GM18511 (cell line): ENCODE data around the gene DLST.

ENCODE experiments used
- ATAC-seq: cut with Tn5 transposase; IDR thresholded peaks from one replicate; pipeline ENCODE4 v1.9.1; 2021; ENCODE audit warnings: mild to moderate bottlenecking, moderate library complexity; ENCODE audit not compliant: unreplicated experiment

Gene DLST

DNA sequence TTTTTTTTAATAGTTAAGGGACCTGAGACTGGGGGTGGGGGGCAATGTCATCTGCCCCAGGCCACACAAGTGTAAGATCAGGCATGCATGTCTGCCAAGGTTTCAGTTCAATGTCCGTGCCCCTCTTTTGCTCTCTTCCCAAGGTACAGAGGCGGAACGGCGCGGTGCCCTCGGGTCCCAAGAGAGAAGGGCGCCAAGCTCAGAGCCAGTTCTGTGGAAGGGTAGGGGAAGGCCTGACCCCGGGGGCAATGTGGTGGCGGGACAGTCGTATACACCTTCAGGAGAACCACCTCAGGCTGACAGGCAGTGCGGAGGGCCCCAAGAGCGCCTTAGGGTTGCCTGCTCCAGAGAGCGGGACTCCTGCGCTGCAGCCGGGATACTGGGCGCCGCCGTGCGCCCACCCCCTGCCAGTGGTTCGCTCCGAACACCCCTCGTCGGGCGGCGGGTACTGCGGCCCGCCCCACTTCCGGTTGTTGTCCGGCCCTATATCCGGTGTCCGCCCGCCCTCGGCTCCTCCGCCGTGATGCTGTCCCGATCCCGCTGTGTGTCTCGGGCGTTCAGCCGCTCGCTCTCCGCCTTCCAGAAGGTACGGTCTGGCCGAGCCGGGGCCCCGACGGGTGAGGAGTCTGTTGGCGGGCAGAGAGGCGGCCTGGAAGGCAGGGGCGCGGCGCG lies at the start of gene DLST:
Gene DLST (plus strand): TSS at position 486 of the 672 bp plus-strand sequence. CDS start 38 bp downstream, at position 524.
- peak; percentile 97 for ATAC-seq

DNA sequence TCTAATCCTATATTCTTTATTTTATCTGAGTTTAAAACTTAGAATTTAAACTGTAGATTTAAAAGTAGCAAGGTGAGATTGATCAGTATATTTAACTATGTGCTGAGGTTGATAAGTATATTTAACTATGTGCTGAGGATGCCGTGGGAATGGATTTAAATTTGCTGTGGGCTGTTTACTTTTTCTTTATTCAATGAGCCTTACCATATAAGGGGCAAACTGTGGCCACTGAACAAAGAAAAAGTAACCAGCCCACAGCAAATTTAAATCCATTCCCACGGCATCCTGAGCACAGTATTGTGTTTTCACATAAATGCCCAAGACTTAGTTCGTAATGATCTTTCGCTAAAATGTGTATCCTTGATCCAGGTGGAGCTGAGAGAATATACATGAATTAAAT lies 48.9 kb upstream of the DLST start:
- ATAC-seq: no peak

DNA sequence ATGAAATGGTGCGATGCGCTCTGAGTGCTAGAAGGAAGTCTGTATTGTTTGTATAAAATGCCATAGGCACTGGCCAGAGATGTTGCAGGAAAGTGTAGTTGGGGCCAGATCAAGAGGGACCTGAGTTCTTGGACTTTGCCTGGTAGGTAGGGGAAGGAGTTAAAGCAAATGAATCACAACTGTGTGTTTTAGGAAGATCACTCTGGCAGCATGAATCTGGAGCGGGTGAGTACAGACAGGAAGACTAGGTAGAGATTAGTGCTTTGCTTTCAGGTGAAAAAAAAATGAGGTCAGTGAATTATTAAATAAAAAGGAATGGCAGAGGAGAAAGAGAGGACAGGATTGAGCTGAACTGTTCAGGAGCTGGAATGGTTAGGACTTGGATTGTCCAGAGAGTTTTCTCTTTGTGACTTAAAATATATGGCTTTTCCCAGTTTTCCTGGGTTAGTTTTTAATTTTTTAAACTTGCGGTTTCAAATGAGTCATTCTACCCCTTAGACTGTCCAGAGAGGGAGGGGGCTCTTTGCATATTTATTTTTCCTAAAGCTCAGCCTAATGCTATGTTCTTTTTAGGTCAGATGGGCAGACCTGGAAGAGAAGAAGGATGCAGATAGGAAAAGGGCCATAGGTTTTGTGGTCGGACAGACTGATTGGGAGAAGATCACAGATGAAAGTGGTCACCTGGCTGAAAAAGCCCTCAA lies 46.9 kb upstream of the DLST start:
- ATAC-seq: no peak

GRCh38 chr14:74835645-74836250 lies 46.0 kb upstream of the DLST start:
- ATAC-seq: no peak

- ATAC-seq: no peak
Measured at GRCh38 chr14:74836251-74836960, 45.3 kb upstream of the DLST start.

DNA sequence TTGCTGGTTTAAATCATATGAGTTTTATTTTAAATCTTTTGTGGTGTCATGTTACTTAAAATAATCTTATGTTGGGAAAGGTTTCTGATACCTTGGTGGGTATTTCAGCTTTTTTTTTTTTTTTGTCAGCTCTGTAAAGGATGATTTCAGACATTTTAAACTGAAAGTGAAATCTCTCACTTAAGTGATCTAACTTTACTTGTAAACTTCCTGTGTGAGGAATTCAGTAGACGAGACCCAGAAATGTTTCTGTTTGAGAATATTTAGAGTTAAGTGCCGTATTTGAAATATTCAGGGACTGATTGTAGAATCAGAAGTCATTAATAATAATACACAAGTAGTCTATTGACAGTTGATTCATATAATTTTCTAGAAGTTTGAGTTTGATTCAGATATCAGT lies 43.5 kb upstream of the DLST start:
- ATAC-seq: no peak

DNA sequence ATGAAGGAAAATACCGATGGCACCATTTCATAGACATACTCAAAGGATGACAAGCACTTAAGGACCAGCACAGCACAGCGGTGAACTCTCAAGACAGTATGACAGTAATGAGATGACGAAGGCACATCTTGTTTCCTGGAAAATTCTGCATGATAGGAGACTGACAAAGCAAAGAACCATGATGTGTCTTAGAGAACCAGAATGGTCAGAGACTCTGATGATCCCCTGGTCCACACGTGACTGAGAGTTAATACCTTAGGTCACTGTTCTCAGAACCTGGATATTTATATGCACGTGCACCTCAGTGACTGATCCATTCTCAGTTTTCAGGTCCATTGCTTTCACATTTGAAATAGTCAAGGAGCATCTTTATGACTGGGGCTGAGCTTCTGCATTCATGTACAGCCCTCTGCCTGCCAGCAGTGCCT lies 41.1 kb upstream of the DLST start:
- ATAC-seq: peak; percentile 39

- ATAC-seq: peak; percentile 83
Measured at GRCh38 chr14:74841230-74842207, 40.2 kb upstream of the DLST start.

DNA sequence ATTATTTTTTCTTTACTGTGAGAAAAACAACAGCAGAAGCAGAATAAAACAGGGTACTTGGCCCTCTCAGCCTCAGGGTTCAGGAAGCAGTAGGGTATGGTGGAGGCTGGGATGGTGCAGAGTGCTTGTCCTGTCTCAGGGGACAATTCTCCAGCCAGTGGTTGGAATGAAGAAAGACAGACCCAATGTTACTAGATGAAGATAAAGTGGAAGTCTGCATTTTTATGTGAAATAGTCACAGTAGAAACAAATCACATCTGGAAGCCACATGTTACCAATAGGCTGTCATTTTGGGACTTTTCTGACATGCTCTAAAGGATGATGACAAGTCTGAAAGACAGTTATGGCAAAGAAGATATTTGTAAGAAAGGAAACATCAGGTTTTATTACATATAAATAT lies 38.1 kb upstream of the DLST start:
- ATAC-seq: no peak

- no peak for ATAC-seq
Measured at GRCh38 chr14:74846168-74846567, 35.5 kb upstream of the DLST start.

DNA sequence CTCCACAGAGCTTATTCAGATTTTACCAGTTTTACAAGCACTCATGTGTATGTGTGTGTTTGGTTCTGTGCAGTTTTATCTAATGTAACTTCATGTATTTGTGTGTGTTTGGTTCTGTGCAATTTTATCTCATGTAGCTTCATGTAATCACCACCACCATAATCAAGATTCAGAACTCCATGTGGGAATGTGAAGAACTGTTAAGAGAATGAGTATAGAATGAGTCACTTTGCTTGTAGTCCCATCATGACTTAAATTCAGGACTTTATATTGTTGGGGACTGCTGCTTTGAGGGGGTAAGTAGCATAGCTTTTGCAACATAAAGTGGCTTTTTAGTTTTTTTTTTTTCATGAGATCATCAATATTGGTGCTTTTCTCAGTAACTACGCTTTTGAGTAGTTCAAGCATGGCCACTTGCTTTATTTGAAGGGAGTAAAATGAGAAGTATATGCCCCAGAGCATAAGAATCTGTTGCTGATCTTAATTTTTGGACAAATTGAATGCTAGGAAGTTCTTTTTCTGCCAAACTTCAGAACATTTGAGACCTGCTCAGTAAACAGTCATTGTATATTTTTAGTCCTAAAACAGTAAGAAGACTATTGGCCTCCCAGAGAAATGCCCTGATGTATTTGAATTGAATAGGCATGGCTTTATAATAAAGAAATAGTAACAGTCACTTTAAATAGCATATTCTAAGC lies 34.6 kb upstream of the DLST start:
- ATAC-seq: no peak

- ATAC-seq: no peak
Measured at GRCh38 chr14:74848768-74849167, 32.9 kb upstream of the DLST start.

DNA sequence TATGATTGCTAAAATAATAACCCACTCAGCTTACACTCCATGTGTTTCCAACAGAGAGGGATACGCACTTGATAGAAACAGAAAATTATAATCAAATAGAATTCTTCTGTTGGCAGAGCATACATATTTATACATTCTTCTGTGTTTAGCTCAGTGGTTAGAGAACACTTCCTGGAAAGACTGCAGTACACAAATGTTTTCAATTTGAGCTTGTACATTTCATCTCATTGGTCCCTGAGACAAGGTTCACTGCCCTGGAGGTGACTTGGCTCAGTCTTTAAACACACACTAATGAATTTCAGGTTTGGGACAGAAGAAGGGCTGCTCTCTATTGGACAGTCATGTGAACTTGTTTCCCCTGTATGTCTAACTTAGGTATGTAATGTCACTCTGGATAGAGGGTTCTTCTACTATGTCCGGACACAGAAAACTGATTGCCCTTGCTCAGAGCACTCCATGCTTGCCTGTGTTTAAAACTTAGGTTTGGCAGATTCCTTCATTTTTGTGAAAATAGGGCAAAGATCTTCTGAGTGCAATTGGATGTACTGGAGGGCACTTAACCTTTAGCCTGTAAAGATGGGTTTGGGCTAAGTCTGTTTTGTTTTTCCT lies 28.7 kb upstream of the DLST start:
- no peak for ATAC-seq

DNA sequence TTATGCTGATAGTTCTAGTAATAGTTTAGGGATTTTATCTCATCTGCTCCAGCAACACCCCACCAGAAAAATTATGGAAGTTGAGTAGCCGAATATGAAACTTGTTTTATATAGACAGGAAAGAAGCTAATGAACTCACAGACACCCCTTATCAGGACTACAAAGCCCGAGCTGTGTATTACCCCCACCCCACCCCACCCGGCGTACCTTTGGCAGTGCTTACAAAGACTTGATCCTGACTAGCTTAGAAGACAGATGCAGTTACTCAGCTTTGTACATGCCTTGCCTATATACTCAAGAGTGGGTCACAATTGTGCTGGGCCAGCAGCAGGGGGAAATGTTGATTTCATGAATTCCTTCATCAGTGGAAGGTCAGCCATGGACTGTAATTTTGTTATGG lies 28.1 kb upstream of the DLST start:
- ATAC-seq: no peak

DNA sequence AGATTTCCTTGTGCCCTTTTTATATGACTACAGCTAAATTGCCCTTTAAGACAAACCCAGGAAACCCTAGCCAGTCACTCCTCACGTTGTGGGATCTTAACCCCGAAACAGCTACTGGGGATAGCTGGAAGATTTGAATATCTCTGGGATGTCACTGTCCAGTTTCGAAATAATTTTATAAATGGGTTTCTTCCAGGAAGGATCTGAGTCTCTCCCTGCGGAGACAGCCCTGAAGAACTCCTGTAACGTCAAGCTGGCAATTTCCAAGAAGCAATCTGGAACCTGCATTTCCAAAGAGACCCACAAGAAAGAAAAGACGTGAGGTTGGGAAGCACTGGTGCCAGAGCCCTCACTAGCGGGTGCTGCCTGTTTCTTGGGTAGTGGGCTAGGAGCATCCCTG lies 26.7 kb upstream of the DLST start:
- no peak for ATAC-seq

GRCh38 chr14:74855945-74856344 lies 25.8 kb upstream of the DLST start:
- ATAC-seq: no peak

DNA sequence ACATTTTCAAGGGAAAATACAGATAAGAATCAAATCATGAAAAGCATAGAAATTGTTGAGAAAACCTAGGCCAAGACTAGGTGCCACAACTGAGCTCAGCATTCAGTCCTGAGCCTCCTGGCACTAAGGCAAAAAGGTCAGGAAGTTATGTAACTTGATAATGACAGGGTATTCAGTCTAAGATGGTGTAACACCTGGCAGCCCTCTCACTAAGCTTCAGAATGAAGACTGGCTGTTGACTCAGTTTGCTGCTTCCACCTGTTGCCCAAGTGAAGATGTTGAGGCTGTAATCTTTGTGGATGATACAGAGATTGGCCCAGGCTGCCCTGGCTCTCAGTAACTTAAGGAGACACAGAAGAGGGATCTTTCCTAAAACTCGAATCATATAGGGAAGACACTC lies 25.4 kb upstream of the DLST start:
- ATAC-seq: no peak

- no peak for ATAC-seq
Measured at GRCh38 chr14:74858022-74858421, 23.7 kb upstream of the DLST start.

GRCh38 chr14:74859757-74860552 lies 21.8 kb upstream of the DLST start:
- no peak for ATAC-seq
